Coronary artery (tissue), 2 donors: ENCODE data around the gene TRPC4.
"Not testable (repeated sequence)": the region's sequence is repeated elsewhere in the genome, so short reads cannot be mapped to it uniquely, and the experiment has no call there.

Source experiments
- DNase-seq: peaks from one replicate; pipeline ENCODE4 v3.0.0-alpha.2; 2017; ENCODE audit warnings: low spot score
- H3K27ac ChIP-seq, 2 donors: fragments of 200-600 bp; sonication (generic); one replicate each; pipeline ENCODE4 v1.5.1; 2016 to 2019
- H3K4me3 ChIP-seq: fragments of 200-600 bp; sonication (generic); 2 replicates; pipeline ENCODE4 v1.5.1; 2016; ENCODE audit warnings: mild to moderate bottlenecking, moderate library complexity
- TF ChIP-seq, protein P1 (sequence below): fragments of 200-600 bp; sonication (generic); IDR thresholded peaks from one replicate; pipeline ENCODE4 v1.5.1; 2019; ENCODE audit warnings: antibody characterized with exemption

The TRPC4 gene

DNA sequence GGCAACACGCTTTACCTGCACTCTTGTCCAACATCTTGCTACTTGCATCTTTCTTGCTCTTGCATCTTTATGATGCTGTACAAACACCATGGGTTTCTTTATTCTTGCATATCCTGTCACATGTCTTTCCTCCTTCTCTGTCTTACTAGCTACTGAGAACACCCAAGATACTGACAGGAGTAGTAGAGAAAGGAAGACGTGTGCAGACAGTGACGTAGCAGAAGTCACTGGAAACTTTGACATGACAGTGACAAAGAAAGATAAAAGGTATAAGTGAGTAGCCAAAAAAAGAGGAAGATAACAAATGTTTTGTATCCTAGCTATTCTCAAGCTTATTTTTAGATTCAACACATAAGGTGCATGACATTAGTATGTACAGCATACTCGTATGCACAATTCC, 34.2 kb downstream of the TRPC4 start:
- Histone ChIP-seq H3K27ac (no peak overlapping the region), H3K4me3 (no peak overlapping the region)
- DNase-seq = no peak
- TF ChIP-seq, protein P1, sequence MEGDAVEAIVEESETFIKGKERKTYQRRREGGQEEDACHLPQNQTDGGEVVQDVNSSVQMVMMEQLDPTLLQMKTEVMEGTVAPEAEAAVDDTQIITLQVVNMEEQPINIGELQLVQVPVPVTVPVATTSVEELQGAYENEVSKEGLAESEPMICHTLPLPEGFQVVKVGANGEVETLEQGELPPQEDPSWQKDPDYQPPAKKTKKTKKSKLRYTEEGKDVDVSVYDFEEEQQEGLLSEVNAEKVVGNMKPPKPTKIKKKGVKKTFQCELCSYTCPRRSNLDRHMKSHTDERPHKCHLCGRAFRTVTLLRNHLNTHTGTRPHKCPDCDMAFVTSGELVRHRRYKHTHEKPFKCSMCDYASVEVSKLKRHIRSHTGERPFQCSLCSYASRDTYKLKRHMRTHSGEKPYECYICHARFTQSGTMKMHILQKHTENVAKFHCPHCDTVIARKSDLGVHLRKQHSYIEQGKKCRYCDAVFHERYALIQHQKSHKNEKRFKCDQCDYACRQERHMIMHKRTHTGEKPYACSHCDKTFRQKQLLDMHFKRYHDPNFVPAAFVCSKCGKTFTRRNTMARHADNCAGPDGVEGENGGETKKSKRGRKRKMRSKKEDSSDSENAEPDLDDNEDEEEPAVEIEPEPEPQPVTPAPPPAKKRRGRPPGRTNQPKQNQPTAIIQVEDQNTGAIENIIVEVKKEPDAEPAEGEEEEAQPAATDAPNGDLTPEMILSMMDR = no peak

DNA sequence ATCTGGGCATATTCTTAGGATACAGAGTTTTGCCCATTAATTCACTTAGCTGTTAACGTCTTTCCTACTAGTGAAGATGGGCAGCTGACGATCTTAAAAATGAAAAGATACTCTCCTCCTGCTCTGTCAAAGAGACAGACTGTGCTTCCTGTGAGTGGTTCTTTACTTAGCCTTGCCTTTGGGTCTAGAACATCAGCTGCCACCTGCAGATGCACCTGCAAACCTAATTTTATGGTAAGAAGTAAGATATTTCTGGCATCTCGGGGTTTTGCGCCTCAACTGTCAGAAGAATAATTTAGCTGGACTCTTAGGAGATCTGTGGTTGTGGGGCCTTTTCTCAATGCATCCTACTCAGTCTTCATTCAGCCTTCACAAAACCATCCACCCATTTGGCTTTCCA, 36.2 kb downstream of the TRPC4 start:
- Histone ChIP-seq H3K27ac (no peak overlapping the region), H3K4me3 (no peak overlapping the region)
- TF ChIP-seq, protein P1 = no peak
- no peak for DNase-seq

DNA sequence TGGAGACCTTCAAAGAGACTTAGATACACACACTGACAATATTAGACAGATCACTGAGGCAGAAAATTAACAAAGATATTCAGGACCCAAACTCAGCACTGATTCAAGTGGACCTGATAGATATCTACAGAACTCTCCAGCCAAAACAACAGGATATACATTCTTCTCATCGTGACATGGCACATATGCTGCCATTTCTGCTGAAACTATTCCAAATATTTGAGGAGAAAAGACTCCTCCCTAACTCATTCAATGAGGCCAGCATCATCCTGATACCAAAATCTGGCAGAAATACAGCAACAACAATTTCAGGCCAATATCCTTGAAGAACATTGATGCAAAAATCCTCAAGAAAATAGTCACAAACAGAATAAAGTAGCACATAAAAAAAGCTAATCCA, 53.3 kb downstream of the TRPC4 start:
- Histone ChIP-seq H3K4me3 (no peak overlapping the region), H3K27ac (no peak overlapping the region)
- TF ChIP-seq, protein P1 = no peak
- no peak for DNase-seq

DNA sequence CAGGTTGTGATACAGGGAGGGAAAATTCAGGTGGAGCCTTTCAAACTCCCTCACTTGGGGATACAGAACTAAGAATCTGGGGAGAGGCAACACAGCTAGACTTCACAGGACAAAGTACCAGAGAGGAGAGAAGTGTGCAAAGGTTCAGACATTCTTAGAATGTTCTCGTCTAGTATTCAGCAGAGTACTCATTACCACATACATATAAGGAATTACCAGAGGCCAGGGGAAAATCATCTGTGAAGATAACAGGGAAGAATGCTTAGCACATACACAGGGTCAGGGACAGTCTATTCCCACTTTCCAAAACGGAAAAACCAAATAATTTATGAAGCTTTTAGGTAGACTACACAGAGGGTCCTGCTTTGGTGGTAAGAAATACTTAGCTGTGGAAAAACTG, 58.1 kb downstream of the TRPC4 start:
- TF ChIP-seq, protein P1 = no peak
- DNase-seq = no peak
- no peak overlapping the region for H3K27ac ChIP-seq
- no peak overlapping the region for H3K4me3 ChIP-seq

DNA sequence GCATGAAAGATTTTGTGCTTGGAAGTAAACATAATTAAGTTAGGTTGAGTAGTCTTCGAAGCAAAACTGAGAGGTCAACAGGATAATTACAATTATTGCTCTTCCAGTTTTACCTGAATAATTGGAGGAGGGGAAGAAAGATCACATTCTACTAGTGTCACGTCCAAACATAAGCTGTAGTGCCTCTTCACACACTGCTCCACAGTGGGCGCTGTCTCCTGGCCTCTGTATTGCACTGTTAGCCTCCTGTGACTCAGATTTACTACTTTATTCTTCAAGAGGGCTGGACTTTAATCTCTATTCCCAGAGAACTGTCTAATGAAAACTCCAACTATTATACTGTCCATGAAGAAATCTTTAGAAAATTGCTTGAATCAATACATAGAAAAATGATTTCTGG, 62.9 kb downstream of the TRPC4 start:
- TF ChIP-seq, protein P1 = no peak
- no peak for DNase-seq
- Histone ChIP-seq H3K4me3 (no peak overlapping the region), H3K27ac (no peak overlapping the region)

DNA sequence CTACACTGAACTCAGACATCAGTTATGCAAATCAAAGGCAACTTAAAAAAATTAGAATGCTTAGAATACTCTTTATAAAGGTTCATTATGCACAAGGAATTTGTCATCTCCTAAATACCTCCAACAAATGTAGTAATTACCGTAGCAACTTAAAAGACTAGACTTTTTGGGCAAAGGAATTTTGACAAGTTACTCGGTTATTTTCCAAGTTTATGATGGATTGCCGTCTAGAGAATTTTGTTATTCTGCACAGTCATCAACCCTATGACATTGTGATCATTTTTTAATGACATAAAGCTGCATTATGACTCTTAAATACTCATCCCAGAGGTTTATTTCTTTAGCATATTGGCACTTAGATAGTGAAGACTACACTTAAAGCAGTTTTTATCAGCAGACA, 71.9 kb downstream of the TRPC4 start:
- Histone ChIP-seq H3K27ac (no peak overlapping the region), H3K4me3 (no peak overlapping the region)
- TF ChIP-seq, protein P1 = no peak
- no peak for DNase-seq

DNA sequence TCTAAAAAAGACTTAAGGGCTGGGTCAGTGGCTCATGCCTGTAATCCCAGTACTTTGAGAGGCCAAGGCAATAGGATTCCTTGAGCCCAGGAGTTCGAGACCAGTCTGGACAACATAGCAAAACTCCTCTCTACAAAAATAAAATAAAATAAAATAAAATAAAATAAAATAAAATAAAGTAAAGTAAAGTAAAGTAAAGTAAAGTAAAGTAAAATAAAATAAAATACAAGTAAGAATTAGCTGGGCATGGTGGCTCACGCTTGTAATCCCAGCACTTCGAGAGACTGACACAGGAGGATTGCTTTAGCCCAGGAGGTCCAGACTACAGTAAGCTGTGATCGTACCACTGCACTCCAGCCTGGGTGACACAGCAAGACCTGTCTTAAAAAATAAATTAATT, 72.8 kb downstream of the TRPC4 start:
- not testable (repeated sequence) for DNase-seq

DNA sequence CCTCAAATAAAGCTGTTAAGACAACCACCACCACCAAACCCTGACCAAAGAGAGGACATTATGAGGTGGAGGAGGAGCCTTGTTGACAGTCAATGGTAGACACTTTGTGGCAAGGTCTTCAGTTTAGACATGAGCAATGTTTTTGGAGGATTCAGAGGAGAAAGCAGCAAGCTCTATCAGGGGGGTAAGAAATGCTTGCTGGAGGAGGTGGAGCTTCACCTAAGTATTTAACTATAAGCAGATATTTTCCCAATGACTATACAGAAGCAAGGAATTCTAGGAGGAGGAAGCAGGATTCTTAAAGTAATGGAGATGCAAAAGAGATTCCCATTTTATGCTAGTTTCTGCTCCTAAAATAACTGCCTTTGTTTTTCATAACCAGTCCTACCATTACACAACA, 74.2 kb downstream of the TRPC4 start:
- TF ChIP-seq, protein P1 = no peak
- Histone ChIP-seq H3K4me3 (no peak overlapping the region), H3K27ac (no peak overlapping the region)
- DNase-seq = no peak

More for the DNA sequence above, 72.8 kb downstream of the TRPC4 start:
- not testable (repeated sequence) for H3K4me3 ChIP-seq, H3K27ac ChIP-seq
